ENCODE data around the gene IRX3. TPM values are rescaled to one million over a fixed set of nuclear protein-coding genes. Genes with fewer than 3 reads are reported as not detected.

The IRX3 gene
- total and polyA plus RNA-seq, 2 experiments from 2014 or later: 0.90 to 1.6 TPM

- Histone ChIP-seq H3K27ac (ENCODE audit: low read depth) (no peak overlapping the region), H3F3A (replicated peaks; ENCODE audit: low read depth) (peaks cover 3% of the 10 kb centered on the region; the same call in 1 of the 2 replicates), H2AFZ (no peak overlapping the region), H3K27me3 (ENCODE audit: insufficient read depth) (no peaks in the 10 kb centered on the region; the same call in 1 of the 2 replicates), H3K4me2 (no peak overlapping the region), H4K20me1 (replicated peaks; ENCODE audit: insufficient read depth) (no peaks in the 10 kb centered on the region), H3K36me3 (ENCODE audit: insufficient read depth) (no peaks in the 10 kb centered on the region), H3K9me2 (ENCODE audit: insufficient read depth) (no peaks in the 10 kb centered on the region), H3K79me2 (replicated peaks; ENCODE audit: insufficient read depth) (no peaks in the 10 kb centered on the region), H3K4me1 (ENCODE audit: insufficient read depth) (peaks cover 20% of the 10 kb centered on the region), H3K4me3 (no peak overlapping the region)
- no peak overlapping the region for H3K4me3 Mint-ChIP-seq
- peaks cover 22% of the 10 kb centered on the region for H3K27me3 Mint-ChIP-seq (ENCODE audit: insufficient read depth, low read depth, poor library complexity)
- TF ChIP-seq ZNF114 (CRISPR knock-in tag; IDR thresholded peaks at IDR 0.05): no peak
- no peak for TF ChIP-seq ZNF331 (CRISPR knock-in tag; IDR thresholded peaks at IDR 0.05; ENCODE audit: low read depth)
- no peak for TF ChIP-seq POLR2AphosphoS5 (IDR thresholded peaks at IDR 0.05; ENCODE audit: low read depth)
- no peak for TF ChIP-seq EZH2phosphoT487 (IDR thresholded peaks at IDR 0.05; ENCODE audit: unreplicated experiment)
- TF ChIP-seq NANOG (IDR thresholded peaks at IDR 0.05; ENCODE audit: borderline replicate concordance): no peak
- no peak for TF ChIP-seq STAT1 (IDR thresholded peaks at IDR 0.05; ENCODE audit: unreplicated experiment)
- no peak for TF ChIP-seq ETS1 (IDR thresholded peaks at IDR 0.05)
- no peak for TF ChIP-seq EZH2 (IDR thresholded peaks at IDR 0.05; ENCODE audit: low read depth, unreplicated experiment)
- TF ChIP-seq REST (IDR thresholded peaks at IDR 0.05; ENCODE audit: unreplicated experiment): no peak
- TF ChIP-seq ZNF462 (CRISPR knock-in tag; IDR thresholded peaks at IDR 0.05): no peak
- TF ChIP-seq CTCF (conservative IDR thresholded peaks at IDR 0.05; ENCODE audit: low read depth in 2 of 2): no peak
- no peak for TF ChIP-seq CREB1 (CRISPR knock-in tag; IDR thresholded peaks at IDR 0.05; ENCODE audit: low read depth)
- no peak for TF ChIP-seq JUNB (IDR thresholded peaks at IDR 0.05; ENCODE audit: unreplicated experiment)
- H3K4me1 Mint-ChIP-seq: peaks cover 28% of the 10 kb centered on the region
- ATAC-seq: no peak
- no peak overlapping the region for H3K27ac Mint-ChIP-seq
- H3K9me3 Mint-ChIP-seq: no peaks in the 10 kb centered on the region
- DNase-seq (ENCODE audit: low spot score): no peak
- no peaks in the 10 kb centered on the region for H3K36me3 Mint-ChIP-seq (ENCODE audit: low read depth)
Observed at GRCh38 chr16:54326266-54326662, 39.7 kb upstream of the IRX3 start.

Measured in GM23338 (cell line).